GM12891 (cell line): ENCODE results near the gene GKN2.

ENCODE experiments used
- DNase-seq: peaks from one replicate; pipeline ENCODE4 v3.0.0; 2011; ENCODE audit warnings: low spot score; ENCODE audit not compliant: insufficient read length
- FAIRE-seq: peaks from 2 replicates; lab custom pipeline; 2011; peaks lifted over from hg19 to GRCh38; lab: Jason Lieb, UNC
- PAX5 ChIP-seq: IDR thresholded peaks from 2 replicates; pipeline ENCODE4 v1.6.1; 2011; ENCODE audit warnings: low read length, moderate library complexity, mild to moderate bottlenecking; ENCODE audit not compliant: insufficient read depth, severe bottlenecking
- POLR2A ChIP-seq: IDR thresholded peaks from 2 replicates; pipeline ENCODE4 v1.6.1; 2011; ENCODE audit warnings: low read depth, low read length, control low read depth
- POLR2AphosphoS5 ChIP-seq: IDR thresholded peaks from 2 replicates; pipeline ENCODE4 v1.6.1; 2011; ENCODE audit warnings: low read depth, low read length, control low read depth
- POU2F2 ChIP-seq: IDR thresholded peaks from 2 replicates; pipeline ENCODE4 v1.6.1; 2011; ENCODE audit warnings: low read depth, mild to moderate bottlenecking, control low read depth, low read length, moderate library complexity
- SPI1 ChIP-seq: IDR thresholded peaks from 2 replicates; pipeline ENCODE4 v1.6.1; 2011; ENCODE audit warnings: low read depth, low read length, control low read depth
- TAF1 ChIP-seq: IDR thresholded peaks from 2 replicates; pipeline ENCODE4 v1.6.1; 2011; ENCODE audit warnings: low read depth, low read length, control low read depth

The GKN2 gene

DNA sequence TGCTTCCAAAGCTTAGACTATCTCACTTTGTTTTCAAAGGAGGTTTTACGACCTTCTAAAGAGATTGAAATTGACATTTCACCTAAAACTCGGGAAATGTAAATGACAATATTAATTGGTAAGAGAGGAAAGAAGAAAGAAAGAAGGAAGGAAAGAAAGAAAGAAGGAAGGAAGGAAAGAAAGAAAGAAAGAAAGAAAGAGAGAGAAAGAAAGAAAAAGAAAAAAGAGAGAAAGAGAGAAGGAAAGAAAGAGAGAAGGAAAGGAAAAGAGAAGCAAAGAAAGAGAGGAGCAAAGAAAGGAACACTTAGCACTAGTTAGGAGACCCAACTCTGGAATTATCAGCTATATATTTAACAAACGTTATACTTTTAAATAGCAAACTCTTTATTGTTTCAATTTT is 25.4 kb upstream of the GKN2 start:
- FAIRE-seq (no peak), DNase-seq (no peak)
- TF ChIP-seq TAF1: no peak
- TF ChIP-seq SPI1: no peak
- no peak for TF ChIP-seq POLR2A
- no peak for TF ChIP-seq POLR2AphosphoS5
- TF ChIP-seq POU2F2: no peak
- TF ChIP-seq PAX5: no peak

DNA sequence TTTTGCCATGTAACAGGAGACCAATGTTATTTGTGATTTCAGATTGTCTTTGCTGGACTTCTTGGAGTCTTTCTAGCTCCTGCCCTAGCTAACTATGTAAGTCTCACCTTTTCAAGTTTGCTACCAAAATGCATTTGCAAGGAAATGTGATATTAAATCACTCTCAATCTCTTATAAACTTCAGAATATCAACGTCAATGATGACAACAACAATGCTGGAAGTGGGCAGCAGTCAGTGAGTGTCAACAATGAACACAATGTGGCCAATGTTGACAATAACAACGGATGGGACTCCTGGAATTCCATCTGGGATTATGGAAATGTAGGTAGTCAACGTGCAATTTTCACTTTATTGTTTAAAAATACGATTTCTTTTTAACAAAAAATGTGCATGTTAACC is 24.8 kb upstream of the GKN2 start:
- TF ChIP-seq SPI1: no peak
- TF ChIP-seq POU2F2: no peak
- TF ChIP-seq POLR2A: no peak
- TF ChIP-seq POLR2AphosphoS5: no peak
- no peak for TF ChIP-seq PAX5
- TF ChIP-seq TAF1: no peak
- FAIRE-seq (no peak), DNase-seq (no peak)

DNA sequence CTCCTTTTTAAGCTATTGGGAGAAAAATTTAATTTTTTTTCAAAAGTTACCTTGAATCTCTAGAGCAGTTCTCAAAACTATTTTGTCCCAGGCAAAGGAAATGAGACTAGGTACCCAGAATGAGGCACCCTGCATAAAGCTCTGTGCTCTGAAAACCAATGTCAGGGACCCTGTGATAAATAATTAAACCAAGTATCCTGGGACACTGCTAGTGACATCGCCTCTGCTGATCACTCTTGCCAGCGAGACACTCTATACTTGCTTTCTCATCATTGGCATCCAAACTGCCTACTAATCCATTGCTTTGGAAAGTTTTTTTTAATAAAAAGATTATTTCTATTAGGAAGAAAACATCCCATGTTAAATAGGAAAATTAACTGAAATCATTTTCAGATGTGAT is 23.2 kb upstream of the GKN2 start:
- no peak for TF ChIP-seq POU2F2
- no peak for TF ChIP-seq POLR2A
- no peak for TF ChIP-seq PAX5
- no peak for TF ChIP-seq POLR2AphosphoS5
- no peak for TF ChIP-seq TAF1
- no peak for TF ChIP-seq SPI1
- DNase-seq (no peak), FAIRE-seq (no peak)

DNA sequence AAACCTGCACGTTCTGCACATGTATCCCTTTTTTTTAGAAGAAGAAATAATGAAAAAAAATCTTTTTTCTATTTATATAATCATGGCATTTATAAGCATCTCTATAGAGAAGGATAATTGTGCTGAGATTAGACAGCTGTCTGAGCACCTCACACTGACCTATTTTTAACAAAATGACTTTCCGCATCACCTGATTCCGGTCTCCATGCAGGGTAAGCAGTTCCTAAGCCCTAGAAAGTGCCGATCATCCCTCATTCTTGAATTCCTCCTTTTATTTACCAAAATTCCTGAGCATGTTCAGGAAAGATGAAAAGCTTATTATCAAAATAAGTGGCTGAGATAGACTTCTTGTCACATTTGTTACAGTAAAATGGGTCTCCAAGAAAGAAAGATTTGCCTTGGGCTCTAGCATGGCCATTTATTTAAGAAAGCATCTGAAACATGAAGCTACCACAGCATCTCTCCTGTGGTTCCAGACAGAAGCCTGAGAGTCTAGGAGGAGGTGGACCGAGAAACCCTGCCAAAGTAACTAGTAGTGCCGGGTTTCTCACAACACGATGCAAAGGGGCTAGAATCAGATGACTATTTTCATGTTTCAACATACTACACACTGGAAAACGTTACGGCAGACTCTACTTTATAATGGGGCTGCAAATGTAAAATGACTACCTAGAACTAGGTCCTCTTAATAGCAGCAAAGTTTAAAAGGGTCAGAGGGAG is 22.4 kb upstream of the GKN2 start:
- TF ChIP-seq POLR2A (no peak), PAX5 (no peak), POU2F2 (no peak), SPI1 (no peak), POLR2AphosphoS5 (no peak), TAF1 (no peak)
- no peak for DNase-seq
- no peak for FAIRE-seq

DNA sequence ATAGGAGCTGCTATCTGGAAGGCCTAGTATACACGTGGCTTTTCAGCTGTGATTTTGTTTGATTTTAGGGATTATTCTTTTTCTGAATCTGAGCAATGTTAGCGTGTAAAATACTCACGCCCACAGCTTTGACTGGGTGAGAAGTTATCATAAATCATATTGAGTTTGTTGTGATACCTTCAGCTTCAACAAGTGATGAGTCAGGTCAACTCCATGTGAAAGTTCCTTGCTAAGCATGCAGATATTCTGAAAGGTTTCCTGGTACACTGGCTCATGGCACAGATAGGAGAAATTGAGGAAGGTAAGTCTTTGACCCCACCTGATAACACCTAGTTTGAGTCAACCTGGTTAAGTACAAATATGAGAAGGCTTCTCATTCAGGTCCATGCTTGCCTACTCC is 21.6 kb upstream of the GKN2 start, which contains the start of gene GKN1:
TSS of gene GKN1 (plus strand) at position 386 of the 400 bp plus-strand sequence. CDS start 42 bp downstream, outside the sequence.
- no peak for FAIRE-seq
- no peak for TF ChIP-seq POLR2A
- TF ChIP-seq POLR2AphosphoS5: no peak
- no peak for TF ChIP-seq PAX5
- no peak for TF ChIP-seq POU2F2
- TF ChIP-seq SPI1: no peak
- no peak for TF ChIP-seq TAF1

DNA sequence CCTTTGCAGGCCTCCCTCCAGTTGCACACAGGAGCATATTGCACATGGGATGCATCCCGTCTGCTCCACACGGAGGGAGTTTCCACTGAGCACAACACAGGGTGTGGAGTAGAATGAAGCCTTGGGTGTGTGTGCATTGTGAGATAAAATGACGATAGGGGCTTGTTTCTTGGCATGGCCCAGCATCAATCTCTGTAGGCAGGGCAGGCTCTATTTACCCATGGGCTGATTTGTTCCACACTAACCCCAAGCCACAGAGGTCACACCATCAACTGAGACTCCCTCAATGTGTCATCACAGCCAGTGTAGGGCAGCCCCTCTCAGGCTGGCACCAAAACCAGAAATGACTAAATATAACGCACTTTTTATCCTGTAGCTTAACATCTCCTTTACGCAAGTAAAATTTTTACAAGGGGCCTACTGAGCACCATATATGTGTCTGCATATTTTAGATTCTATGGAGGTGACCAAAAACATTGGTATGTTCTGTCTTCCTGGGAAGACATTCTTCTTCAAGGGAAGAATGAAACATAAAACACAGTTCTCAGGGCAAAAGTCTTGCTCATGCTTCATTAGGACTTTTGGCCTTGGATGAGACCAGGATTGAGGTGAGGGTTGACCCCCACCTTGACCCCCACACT is 19.0 kb upstream of the GKN2 start:
- TF ChIP-seq PAX5: no peak
- TF ChIP-seq POLR2A: no peak
- no peak for TF ChIP-seq SPI1
- TF ChIP-seq POLR2AphosphoS5: no peak
- no peak for TF ChIP-seq POU2F2
- FAIRE-seq (no peak), DNase-seq (no peak)

More for the DNA sequence above, 21.6 kb upstream of the GKN2 start, which contains the start of gene GKN1:
- DNase-seq: no peak

DNA sequence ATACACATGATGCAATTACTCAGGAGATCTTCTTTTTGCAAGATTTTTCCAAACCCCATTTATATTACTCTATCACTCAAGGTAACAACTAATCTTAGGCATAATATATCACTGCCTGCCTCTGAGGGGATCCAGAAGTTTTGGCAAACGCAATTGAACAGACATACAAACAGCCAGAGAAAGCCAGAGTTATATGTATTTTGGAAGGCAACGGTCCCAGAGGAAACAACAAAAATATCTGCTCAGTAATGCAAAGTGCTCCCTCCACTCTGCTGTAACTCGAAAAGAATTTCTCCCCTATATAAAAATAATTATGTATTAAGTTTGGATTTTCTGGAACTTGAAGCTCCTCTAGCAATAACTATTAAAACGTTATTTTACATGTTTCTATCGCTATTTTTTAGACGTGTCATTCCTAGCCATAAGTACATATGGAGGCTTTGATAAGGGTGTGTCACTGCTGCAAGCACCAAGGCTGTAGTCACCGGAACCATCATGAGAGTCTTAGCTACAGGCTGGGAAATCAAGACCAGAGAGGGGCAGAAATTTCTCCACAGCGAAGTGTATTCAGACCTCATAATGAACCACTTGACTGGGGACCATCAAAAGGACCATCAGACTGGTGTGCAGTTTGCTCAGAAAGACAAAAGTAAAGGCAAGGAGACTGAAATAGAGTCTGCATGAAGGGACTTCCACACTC is 18.0 kb upstream of the GKN2 start:
- no peak for TF ChIP-seq POLR2AphosphoS5
- TF ChIP-seq POLR2A: no peak
- no peak for TF ChIP-seq TAF1
- no peak for TF ChIP-seq POU2F2
- no peak for TF ChIP-seq SPI1
- TF ChIP-seq PAX5: no peak
- no peak for FAIRE-seq
- DNase-seq: no peak

DNA sequence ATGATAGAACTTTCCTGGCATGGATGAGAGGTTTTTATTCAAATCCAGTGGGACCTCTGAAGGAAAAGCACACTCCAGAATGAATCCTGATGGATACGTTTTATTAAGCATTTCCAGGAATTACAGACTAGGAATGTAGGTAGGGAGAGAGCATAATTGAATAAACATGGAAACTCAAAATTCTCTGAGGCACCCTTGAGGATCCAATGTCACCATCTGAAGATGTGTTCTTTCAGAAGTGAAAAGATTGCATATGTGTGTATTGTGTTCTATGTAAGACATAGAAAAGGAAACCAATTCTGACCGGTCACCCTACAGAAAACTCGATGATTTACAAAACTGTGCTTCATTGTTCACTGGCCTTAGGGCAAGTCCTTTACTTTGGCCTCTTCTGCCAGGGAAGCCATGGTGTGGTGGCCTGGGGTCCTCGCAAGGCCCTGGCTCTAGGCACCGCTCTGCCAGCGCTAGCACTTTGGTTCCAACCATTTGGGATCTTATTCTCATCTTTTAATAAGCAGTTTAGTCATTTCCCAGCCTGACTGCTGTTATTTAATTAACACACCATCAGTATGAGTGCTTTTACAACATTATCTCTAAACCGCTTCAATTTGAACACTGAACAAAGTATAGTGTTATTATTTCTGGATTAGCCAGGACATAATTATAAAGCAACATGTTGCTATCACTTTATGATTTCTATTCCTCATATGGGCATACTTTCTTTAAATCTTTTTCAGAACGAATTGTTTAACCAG is 17.2 kb upstream of the GKN2 start:
- DNase-seq: no peak
- FAIRE-seq: no peak
- TF ChIP-seq PAX5 (no peak), POLR2A (no peak), POLR2AphosphoS5 (no peak), TAF1 (no peak), SPI1 (no peak), POU2F2 (no peak)

DNA sequence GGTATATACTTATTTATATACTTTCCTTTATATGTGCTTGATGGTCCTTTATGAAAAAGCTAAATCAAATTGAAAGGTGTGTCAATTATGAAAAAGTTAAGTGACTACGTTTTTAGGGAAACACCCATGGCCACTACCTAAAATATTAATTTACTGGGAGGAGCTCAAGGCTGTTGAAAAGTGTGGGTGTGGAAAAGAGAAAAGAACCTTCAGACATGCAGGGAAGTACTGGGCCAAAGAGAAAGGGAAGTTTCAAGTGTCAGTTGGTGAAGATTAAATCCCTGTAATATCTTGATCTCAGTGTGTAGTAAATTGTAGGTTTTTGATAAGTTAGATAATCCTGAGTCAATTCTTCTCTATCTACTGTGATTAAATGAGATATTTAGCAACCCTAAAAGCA is 15.5 kb upstream of the GKN2 start:
- TF ChIP-seq POLR2A: no peak
- TF ChIP-seq POLR2AphosphoS5: no peak
- no peak for TF ChIP-seq SPI1
- no peak for TF ChIP-seq PAX5
- TF ChIP-seq TAF1: no peak
- no peak for TF ChIP-seq POU2F2
- FAIRE-seq (no peak), DNase-seq (no peak)
